HG02759 (cell line): ENCODE data around the gene CENPB.

Experiments
- ATAC-seq: cut with Tn5 transposase; IDR thresholded peaks from one replicate; pipeline ENCODE4 v1.9.1; 2021; ENCODE audit warnings: mild to moderate bottlenecking, moderate library complexity; ENCODE audit not compliant: unreplicated experiment

Gene CENPB

DNA sequence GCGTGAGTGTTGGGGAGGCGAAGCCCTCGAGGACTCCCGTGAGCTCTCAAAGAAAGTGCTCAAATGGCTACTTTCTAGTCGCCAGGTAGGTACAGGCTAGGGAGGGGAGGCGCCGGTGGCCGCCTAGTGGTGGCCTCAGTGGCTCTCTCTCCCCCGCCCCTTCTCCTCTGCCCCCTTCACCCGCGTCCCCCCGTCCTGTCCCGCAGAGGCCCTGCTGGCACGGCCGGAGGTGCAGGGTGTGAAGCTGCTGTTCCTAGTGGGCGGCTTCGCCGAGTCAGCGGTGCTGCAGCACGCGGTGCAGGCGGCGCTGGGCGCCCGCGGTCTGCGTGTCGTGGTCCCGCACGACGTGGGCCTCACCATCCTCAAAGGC, 35.2 kb downstream of the CENPB start:
- no peak for ATAC-seq

DNA sequence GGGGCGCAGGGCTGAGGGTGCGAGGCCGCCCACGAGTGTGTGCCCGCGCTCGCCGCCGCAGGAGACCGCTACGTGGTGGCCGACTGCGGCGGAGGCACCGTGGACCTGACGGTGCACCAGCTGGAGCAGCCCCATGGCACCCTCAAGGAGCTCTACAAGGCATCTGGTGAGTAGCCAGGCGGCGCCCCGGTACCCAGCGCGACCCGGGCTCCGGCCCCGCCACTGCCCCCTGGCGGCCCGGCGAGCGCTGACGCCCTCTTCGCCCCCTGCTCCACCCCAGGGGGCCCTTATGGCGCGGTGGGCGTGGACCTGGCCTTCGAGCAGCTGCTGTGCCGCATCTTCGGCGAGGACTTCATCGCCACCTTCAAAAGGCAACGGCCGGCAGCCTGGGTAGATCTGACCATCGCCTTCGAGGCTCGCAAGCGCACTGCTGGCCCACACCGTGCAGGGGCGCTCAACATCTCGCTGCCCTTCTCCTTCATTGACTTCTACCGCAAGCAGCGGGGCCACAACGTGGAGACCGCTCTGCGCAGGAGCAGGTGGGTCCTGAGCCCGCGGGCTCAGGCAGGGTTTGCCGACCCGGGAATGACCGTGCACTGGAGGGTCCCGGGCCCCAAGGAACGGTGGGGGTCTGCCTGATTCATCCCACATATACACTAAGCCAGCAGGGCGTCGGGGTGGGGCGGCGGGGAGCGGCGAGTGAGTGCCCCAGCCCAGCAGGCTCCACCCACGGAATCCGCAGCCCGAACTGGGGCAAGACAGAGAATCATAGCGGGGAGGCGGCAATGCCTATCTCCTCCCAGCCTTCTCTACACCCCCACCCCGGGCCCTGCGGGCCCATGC, 36.6 kb downstream of the CENPB start:
- no peak for ATAC-seq

DNA sequence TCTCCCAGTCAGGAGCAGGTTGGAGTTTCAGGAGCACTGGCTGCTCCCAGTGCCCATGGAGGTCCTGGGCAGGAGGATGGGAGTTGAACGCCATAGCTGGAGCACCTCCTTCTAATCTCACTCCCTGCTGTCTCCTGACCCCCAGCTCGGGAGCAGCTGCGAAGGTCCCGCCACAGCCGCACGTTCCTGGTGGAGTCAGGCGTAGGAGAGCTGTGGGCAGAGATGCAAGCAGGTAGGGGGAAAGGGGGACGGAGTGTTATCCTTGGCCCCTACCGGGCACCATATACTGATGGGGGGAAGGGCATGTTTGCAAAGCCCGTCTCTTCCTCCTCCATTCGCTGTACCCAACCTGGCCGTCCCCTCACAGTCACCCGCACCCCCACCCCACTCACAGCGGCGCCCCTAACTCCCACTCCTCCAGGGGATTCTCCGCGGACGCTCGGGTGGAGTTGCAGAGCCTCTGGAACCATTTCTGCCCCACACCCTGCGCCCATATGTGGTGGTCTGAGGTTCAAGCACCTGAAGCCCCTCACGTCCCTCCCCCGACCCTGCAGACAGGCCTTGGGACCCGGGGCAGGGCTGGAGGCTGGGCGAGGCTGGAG, 37.4 kb downstream of the CENPB start:
- no peak for ATAC-seq

DNA sequence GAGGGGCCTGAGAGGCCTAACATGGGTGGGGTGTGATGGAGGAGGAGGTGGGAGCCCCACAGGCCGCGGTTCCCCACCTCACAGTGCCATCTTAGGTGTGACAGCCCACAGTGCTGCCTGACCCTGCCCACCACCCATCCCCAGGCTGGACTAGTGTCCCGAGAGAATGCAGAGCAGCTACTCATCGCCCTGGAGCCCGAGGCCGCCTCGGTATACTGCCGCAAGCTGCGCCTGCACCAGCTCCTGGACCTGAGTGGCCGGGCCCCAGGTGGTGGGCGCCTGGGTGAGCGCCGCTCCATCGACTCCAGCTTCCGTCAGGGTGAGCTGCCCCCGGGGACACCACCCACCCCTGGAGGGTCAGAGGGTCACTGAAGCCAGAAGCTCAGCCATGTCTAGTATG, 38.5 kb downstream of the CENPB start:
- no peak for ATAC-seq

DNA sequence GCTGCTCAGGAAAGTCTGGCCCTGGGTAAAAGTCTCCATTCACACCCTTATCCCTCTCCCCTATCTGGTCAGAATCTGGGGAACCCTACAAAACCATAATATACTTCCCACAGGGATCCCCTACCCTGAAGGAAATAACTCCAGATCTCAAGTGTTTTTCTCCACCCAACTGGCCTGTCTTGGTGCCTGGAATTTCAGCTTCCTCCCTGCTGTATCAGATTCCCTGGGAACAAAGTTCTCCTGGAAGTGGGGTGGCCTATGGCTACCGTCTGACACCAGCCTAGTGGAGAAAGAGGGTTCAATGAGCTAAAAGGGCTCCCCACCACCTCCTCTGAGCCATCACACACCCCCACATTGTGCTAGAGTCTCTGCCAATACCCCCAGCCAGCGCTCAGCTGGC, 39.1 kb downstream of the CENPB start:
- ATAC-seq: no peak

DNA sequence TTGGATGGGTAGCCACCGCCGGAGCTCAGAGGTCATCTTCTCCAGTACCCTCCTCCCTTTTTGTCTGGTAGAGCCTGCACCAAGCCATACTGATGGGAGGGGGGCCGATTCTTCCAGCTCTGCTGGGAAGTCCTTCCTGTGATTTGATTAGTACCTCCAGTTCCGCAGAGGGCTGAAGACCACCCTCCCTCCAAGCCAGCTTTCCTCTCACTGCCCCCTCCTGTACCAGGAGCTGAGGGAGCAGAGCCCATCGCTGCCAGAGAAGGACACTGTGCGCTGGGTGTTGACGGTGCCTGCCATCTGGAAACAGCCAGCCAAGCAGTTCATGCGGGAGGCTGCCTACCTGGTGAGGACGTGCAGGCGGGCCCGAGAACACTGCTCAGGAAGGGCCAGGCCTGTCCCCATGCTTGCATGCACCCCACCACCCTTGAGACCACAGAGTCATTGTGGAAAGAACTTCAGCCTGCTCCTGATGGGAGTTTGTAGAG, 40.8 kb downstream of the CENPB start:
- no peak for ATAC-seq

DNA sequence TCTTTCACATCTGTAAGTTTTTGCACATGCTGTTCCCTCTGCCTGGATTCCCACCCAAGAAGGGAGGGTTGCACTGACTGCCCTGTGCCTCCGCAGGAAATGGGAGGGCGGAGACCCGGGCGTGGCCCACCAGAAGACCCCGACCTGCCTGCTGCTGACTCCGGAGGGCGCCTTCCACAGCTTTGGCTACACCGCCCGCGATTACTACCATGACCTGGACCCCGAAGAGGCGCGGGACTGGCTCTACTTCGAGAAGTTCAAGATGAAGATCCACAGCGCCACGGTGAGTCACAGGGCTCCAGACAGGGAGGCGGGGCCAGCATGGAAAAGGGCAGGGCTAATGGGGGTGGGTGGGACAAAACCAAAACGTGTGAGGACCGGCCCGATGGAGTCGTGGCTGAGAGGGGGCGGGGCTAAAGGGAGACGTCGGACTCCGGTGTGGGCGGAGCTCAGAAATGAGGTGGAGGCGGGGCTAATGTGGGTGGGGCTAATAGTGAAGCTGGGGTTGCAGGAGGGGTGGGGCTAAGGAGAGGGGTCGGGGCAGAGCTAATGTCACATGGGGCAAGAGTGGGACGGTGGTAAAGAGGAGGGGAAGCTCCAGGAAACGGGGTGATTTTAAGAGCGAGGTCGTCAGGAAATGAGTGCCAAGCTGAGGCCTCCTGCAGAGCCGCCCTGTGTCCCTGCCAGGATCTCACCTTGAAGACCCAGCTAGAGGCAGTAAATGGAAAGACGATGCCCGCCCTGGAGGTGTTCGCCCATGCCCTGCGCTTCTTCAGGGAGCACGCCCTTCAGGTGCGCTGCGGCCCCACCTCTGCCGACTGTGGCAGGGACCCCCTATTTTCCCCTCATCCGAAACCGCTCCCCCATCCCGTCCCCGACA, 41.5 kb downstream of the CENPB start:
- ATAC-seq: peak; percentile 41

DNA sequence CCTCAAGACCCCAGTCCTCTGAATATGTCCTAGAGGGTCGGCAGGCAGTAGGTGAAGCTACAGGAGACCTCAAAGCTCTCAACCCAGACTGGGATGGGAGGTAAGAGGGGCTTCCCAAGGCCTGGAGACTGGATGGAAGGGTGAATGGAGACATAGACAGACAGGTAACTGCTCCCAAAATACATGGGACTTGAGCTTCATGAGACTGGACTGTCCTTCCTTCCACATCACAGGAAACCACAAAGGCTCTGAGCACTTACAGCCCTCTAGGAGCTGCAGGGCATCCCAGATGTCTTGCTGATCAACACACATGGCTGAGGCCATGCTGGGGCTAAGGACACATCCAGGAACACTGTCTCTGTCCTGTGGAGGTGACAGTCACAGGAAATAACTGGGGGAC, 42.5 kb downstream of the CENPB start:
- ATAC-seq: no peak

DNA sequence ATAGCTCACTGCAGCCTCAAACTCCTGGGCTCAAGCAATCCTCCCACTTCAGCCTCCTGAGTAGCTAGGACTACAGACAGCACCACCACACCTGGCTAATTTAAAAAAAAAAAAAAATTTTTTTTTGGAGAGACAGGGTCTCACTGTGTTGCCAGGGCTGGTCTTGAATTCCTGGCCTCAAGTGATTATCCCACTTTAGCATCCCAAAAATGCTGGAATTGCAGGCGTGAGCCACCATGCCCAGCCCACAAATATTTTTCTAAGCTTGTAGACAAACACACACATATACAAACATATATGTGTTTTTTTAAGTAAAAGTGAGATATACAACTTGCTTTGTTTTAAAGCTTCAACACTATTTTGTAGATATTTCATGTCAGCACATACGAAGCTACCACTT, 43.3 kb downstream of the CENPB start:
- no peak for ATAC-seq

DNA sequence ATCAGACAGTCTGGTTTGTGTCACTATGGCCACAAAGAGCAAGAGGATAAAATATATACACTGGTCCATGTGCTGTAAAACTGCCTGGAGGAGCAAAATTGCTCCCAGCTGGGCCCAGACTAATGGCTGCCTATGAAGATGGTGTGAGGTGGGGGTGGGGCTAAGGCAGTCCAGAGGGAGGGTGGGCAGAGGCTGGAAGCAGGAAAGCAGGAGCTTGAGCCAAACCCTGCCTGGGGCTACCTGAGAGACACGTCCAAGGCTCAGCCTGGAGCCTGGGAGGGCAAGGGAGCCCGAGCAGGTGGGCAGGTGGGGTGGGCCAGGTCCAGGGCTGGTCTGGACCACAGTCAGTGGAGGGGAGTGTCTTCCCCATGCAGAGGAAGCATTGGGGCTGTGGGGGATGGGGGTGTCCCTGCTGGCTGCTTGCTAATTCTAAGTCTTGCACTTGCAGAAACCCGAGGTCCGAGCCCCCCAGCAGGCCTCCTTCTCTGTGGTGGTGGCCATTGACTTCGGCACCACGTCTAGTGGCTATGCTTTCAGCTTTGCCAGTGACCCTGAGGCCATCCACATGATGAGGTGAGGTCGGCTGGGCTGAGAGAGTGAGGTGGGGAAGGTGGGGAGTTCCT, 44.6 kb downstream of the CENPB start:
- no peak for ATAC-seq

DNA sequence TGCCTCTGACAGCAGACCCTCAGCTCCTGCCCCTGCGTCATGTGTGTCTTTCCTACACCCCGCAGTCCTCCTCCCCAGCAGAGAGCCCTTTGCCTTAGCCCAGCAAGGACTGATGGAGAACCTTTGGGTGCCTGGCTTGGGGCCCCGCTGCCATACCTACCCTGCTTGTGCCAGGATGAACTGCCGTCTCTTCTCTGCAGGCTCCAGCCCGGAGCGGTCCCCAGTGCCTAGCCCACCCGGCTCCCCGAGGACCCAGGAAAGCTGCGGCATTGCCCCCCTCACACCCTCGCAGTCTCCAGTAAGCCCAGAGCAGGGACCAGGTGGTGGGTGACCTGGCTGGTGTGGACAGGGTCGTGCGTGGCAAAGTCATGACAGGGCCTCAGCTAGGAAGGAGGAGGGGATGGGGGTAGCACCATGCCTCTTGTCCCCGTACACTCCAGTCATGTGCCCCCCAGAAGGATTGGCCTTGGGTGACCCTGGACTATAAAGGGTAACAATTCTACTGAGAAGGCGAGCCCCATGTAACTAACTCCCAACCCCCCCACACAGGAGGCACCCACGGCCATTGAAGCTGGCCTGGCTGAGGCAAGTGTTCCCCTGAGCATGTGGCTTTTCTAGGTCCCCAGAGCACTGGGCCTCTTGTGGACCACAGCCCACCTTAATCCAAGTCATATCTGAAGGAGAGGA, 45.8 kb downstream of the CENPB start:
- ATAC-seq: no peak

DNA sequence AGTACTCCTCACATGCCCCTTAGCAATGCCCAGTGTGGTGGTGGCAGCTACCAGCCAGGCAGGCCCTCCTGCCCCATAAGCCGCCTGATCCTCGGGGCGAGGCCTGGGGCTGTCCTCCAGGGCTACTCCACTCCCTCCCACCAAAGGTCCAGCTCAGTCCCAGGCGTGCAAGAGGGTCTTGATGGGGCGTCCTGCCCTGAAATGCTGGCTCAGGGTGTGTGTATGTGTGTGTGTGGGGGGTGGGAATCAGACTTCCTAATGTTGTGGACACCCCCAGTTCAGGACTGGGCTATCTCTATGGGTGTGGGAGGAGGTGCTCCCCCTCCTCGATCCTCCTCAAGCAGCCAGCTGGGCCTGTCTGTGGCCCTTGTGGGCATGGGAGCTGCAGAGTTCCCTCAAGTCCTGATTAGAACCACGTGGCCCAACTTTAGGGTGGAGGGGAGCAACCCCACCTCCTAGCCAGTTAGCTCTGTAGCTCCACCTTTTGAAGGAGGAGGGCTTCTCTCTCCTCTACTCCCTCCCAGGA, 46.6 kb downstream of the CENPB start:
- no peak for ATAC-seq

DNA sequence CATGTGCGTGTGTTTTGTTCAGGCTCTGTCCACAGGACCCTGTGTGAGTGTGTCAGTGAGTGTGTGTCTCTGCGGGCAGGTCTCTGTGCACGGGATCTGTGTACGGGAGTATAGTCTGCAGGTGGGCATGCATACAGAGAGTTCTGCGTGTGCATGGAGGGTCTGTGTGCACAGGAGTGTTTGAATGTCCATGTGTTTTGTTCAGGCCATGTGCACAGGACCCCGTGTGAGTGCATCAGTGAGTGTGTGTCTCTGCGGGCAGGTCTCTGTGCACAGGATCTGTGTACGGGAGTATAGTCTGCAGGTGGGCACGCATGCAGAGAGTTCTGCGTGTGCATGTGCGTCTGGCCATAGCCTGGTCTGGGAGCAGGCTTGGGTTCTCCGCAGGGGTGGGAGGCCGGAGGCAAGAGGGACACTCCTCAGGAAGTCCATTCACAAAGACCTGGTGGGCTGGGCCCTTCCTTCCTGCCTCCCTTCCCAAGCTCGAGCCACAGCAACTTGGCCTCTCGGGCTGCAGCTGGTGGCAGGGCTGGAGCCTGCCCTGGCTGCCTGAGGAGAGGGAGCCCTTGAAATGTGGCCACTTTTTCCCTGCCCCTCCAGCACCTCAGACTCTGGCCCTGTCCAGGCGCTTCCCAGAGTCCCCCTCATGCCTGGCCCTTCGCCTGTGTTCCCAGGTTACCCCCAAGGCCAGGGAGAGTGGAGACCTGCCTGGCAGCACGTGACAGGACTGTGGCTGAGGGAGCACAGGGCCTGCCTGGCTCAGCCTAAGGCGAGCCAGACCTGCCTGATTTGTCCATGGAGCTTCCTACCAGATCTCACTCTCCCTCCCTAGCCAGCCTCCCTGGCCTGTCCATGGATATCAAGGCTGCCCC, 47.2 kb downstream of the CENPB start:
- ATAC-seq: no peak

DNA sequence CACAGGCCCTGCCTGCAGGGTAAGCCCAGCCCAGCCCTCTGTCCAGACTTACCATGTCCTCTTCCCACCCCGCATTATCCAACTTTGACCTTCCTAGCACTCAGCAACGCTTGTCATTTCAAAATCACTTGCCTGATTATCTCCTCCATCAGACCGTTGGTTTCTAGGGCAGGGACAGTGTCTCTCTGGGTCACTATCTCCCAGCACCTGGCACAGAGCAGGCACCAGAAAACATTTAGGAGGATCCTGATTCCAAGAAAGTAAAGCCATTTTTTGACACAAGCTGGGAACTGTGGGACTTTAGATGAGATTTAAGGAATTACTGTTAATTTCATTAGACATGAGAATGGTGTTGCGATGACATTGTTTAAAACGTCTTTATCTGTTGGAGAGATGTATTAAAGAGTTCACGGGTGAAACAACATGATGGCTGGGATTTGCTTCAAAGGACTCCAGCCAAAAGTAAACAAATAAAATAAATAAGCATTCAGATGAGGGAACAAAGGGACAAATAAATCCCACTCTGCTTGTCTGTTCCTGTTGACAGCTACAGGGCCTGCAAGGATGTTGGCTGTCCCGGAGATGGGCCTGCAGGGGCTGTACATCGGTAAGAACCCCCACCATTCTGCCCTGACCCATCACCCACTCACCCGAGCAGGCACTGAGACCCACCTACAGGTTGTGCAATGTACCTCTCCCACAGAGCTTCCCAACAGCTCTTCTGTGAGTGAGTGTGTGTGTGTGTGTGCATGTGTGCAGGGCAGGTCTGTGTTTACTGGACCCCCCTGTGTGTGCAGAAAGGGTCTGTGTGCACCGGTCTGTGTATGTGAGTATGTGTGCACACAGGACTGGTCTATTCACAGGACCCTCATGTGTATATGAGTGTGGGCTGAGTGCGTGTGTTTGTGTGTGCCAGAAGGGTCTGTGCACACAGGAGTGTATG, 48.2 kb downstream of the CENPB start:
- no peak for ATAC-seq

DNA sequence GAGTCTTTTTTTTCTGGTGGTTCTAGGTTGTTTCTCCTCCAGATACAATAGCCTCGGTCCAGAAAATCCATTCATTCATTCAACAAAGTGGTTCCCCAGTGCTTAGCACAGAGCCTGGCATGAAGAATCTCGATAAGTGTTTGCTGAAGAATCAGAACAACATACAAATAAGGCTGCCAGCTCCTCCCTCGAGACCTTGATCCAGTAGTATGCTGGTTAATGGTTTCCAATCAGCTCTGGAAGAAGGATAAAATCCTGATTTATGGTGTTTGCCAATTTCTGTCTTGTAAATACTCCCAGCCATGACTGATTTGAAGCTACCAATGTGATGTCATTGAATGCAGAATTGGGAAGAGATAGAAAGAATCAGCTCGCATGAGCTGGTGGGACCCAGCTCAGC, 50.8 kb downstream of the CENPB start:
- ATAC-seq: no peak

DNA sequence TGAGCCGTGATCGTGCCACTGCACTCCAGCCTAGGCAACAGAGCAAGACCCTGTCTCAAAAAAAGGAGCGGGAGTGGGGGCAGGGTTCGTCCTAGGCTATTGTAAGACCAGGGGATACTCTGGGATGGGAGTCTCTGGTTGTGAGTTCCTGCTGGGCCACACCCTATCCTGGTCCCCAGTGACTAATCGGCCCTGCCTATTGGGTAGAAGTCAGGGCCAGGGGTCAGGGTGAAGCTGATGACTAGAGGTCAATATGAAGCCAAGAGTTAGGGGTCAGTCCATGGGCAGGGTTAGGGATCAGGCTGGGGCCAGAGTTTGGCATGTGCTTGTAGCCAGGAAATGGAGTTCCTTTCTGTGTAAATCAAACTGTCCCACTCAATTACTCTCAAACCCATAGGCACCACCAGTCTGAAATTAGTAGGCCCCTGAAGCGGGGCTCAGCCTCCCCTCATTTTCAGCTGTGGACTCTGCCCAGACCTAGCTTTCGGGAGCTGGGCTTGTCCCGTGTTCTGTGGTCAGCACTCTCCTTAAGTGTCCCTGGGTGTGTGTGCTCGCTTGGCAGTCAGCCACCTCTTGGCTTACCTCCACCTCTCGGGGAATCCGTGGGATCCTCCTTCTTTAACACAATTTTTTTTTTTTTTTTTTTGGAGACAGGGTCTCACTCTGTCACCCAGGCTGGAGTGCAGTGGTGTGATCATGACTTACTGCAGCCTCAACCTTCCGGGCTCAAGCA, 52.3 kb downstream of the CENPB start:
- no peak for ATAC-seq
